ENCODE results near the gene MOV10L1. TPM values are rescaled to one million over a fixed set of nuclear protein-coding genes. Genes with fewer than 3 reads are reported as not detected.
A peak's percentile ranks its signal among the peaks of the same experiment; 100 is the strongest.

MOV10L1 gene
- total RNA-seq, 1 donor from 2014 or later: 1.1 TPM

- H3K27ac Mint-ChIP-seq (ENCODE audit: unreplicated experiment): peak overlapping the region; percentile 29
- TF ChIP-seq, protein P1, sequence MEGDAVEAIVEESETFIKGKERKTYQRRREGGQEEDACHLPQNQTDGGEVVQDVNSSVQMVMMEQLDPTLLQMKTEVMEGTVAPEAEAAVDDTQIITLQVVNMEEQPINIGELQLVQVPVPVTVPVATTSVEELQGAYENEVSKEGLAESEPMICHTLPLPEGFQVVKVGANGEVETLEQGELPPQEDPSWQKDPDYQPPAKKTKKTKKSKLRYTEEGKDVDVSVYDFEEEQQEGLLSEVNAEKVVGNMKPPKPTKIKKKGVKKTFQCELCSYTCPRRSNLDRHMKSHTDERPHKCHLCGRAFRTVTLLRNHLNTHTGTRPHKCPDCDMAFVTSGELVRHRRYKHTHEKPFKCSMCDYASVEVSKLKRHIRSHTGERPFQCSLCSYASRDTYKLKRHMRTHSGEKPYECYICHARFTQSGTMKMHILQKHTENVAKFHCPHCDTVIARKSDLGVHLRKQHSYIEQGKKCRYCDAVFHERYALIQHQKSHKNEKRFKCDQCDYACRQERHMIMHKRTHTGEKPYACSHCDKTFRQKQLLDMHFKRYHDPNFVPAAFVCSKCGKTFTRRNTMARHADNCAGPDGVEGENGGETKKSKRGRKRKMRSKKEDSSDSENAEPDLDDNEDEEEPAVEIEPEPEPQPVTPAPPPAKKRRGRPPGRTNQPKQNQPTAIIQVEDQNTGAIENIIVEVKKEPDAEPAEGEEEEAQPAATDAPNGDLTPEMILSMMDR (IDR thresholded peaks at IDR 0.05): no peak
- no peaks in the 10 kb centered on the region for H3K9me3 Mint-ChIP-seq (ENCODE audit: low read depth)
- H3K36me3 Mint-ChIP-seq (ENCODE audit: low read depth): peaks cover 1% of the 10 kb centered on the region
- no peak for DNase-seq (ENCODE audit: low spot score)
- peaks cover 41% of the 10 kb centered on the region for H3K4me1 Mint-ChIP-seq (ENCODE audit: low read depth)
- no peak overlapping the region for H3K4me3 Mint-ChIP-seq (ENCODE audit: unreplicated experiment)
- no peaks in the 10 kb centered on the region for H3K27me3 Mint-ChIP-seq (ENCODE audit: low read depth)
Observed at GRCh38 chr22:50118129-50118528, 28.3 kb downstream of the MOV10L1 start.

DNA sequence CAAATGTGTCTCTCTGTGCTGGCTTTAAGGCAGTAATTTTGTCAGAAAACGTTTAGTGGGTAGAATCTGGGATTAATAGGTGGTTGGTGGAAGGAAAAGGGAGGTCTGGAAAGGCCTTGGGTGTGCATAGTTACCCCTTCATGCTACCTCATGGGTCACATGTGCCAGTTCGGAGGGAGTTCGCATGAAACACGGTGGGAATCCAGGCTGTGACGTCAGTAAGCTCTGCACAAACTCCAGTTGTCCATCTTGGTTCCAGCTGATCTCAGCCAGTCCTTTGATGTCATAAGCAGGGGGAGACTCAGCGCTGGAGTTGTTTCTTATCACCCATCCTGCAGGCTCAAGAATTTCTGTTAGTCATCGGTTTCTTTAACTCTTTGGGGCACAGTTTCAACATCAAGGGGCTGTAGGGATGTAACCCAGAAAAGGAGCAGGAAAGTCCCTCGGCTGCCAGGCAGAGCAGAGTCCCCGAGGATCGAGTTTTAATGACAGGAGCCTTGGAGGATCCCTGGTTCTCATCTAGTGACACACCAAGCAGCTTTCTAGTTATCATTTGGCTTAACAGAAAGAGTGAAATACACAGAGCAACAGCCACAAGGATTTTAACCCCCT, 28.9 kb downstream of the MOV10L1 start:
- Mint-ChIP-seq H3K4me3 (ENCODE audit: unreplicated experiment) (no peak overlapping the region), H3K9me3 (ENCODE audit: low read depth) (peaks cover 4% of the 10 kb centered on the region), H3K27ac (ENCODE audit: unreplicated experiment) (peak overlapping the region; percentile 29), H3K27me3 (ENCODE audit: low read depth) (no peaks in the 10 kb centered on the region), H3K36me3 (ENCODE audit: low read depth) (peaks cover 4% of the 10 kb centered on the region), H3K4me1 (ENCODE audit: low read depth) (peaks cover 36% of the 10 kb centered on the region)
- TF ChIP-seq, protein P1 (IDR thresholded peaks at IDR 0.05): no peak
- DNase-seq (ENCODE audit: low spot score): no peak

GRCh38 chr22:50119169-50119767, 29.5 kb downstream of the MOV10L1 start:
- H3K4me1 Mint-ChIP-seq (ENCODE audit: low read depth): peaks cover 31% of the 10 kb centered on the region
- TF ChIP-seq, protein P1 (IDR thresholded peaks at IDR 0.05): no peak
- H3K27me3 Mint-ChIP-seq (ENCODE audit: low read depth): no peaks in the 10 kb centered on the region
- H3K9me3 Mint-ChIP-seq (ENCODE audit: low read depth): peaks cover 10% of the 10 kb centered on the region
- DNase-seq (ENCODE audit: low spot score): no peak
- no peak overlapping the region for H3K4me3 Mint-ChIP-seq (ENCODE audit: unreplicated experiment)
- no peak overlapping the region for H3K27ac Mint-ChIP-seq (ENCODE audit: unreplicated experiment)
- H3K36me3 Mint-ChIP-seq (ENCODE audit: low read depth): peaks cover 10% of the 10 kb centered on the region

DNA sequence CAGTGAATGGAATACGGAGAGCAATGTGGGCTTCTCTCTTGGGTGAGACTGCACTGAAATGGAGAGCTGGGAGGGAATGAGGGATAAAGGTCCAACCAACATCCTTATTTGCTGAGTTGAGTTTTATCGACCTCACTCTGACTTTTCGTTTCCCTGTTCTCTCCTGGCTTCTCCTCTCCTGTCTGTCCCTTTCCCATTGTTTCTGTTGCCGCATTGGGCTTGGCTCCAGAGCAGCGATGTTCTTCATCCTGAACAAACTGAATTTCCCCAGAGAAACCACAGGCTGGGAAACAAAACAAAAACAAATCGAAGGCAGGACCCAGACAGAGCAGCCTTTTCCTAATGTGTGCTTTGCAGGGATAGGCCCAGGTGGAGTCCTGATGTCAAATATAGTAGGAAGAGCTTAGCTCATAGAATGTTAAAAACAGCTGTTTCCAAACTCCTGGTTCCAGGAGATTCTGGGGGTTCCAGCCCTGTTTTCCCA, 30.0 kb downstream of the MOV10L1 start:
- Mint-ChIP-seq H3K9me3 (ENCODE audit: low read depth) (peaks cover 12% of the 10 kb centered on the region), H3K27ac (ENCODE audit: unreplicated experiment) (no peak overlapping the region), H3K4me3 (ENCODE audit: unreplicated experiment) (no peak overlapping the region), H3K36me3 (ENCODE audit: low read depth) (peaks cover 11% of the 10 kb centered on the region), H3K27me3 (ENCODE audit: low read depth) (no peaks in the 10 kb centered on the region), H3K4me1 (ENCODE audit: low read depth) (peaks cover 26% of the 10 kb centered on the region)
- TF ChIP-seq, protein P1 (IDR thresholded peaks at IDR 0.05): no peak
- no peak for DNase-seq (ENCODE audit: low spot score)

- peaks cover 11% of the 10 kb centered on the region for H3K36me3 Mint-ChIP-seq (ENCODE audit: low read depth)
- no peak overlapping the region for H3K4me3 Mint-ChIP-seq (ENCODE audit: unreplicated experiment)
- DNase-seq (ENCODE audit: low spot score): no peak
- TF ChIP-seq, protein P1 (IDR thresholded peaks at IDR 0.05): no peak
- no peak overlapping the region for H3K27ac Mint-ChIP-seq (ENCODE audit: unreplicated experiment)
- H3K4me1 Mint-ChIP-seq (ENCODE audit: low read depth): peaks cover 13% of the 10 kb centered on the region
- H3K27me3 Mint-ChIP-seq (ENCODE audit: low read depth): no peaks in the 10 kb centered on the region
- H3K9me3 Mint-ChIP-seq (ENCODE audit: low read depth): peaks cover 12% of the 10 kb centered on the region
Observed at GRCh38 chr22:50121202-50121740, 31.5 kb downstream of the MOV10L1 start.
